ENCODE data around the gene KLK13. TPM values are rescaled to one million over a fixed set of nuclear protein-coding genes. Genes with fewer than 3 reads are reported as not detected.

Gene KLK13
- total and polyA plus RNA-seq, 2 of the 8 experiments (the other 6 are each of a cell fraction or from before 2014, with no cell fraction given): 4.2 to 4.5 TPM

- Histone ChIP-seq H3K14ac (ENCODE audit: insufficient read length) (no peak overlapping the region), H4K91ac (replicated peaks; ENCODE audit: insufficient read length, low read length) (no peak overlapping the region), H3K4me3 (ENCODE audit: extremely low read depth in 1 of 4, insufficient read depth in 2 of 4, low read depth in 3 of 4, low read length in 4 of 4) (peak overlapping the region; percentile 55 to 64 (median 62)), H3K79me2 (ENCODE audit: control insufficient read depth in 1 of 2, insufficient read depth in 2 of 2, low read length in 2 of 2) (no peaks in the 10 kb centered on the region), H2AK5ac (ENCODE audit: low read depth, low read length) (no peak overlapping the region), H3K4me1 (replicated peaks in 1 of 4; ENCODE audit: control insufficient read depth in 3 of 4, insufficient read depth in 4 of 4, low read length in 3 of 4) (peaks cover 0 to 9% (median 1%) of the 10 kb centered on the region in 4 experiments; a peak in 4 of 7 replicates), H3K9ac (replicated peaks in 1 of 4; ENCODE audit: extremely low read depth in 1 of 4, low read depth in 3 of 4, low read length in 3 of 4) (no peak overlapping the region), H2AFZ (ENCODE audit: low read length) (peak overlapping the region; percentile 95; the same call in 1 of the 2 replicates), H2BK20ac (ENCODE audit: low read length) (no peak overlapping the region), H4K5ac (ENCODE audit: insufficient read length, low read depth, low read length) (no peak overlapping the region), H2BK15ac (ENCODE audit: low read length) (no peak overlapping the region), H2BK12ac (ENCODE audit: low read depth, low read length) (peak overlapping the region; percentile 87; the same call in 1 of the 2 replicates), H3K9me3 (ENCODE audit: insufficient read depth in 2 of 2, low read depth in 1 of 2, low read length in 1 of 2) (no peaks in the 10 kb centered on the region; a peak in 1 of 4 replicates), H3K4ac (replicated peaks; ENCODE audit: insufficient read length, low read depth, low read length) (no peak overlapping the region), H2BK5ac (ENCODE audit: low read depth, low read length) (peak overlapping the region; percentile 81; the same call in 1 of the 2 replicates), H2BK120ac (replicated peaks; ENCODE audit: low read depth, low read length) (peak overlapping the region; percentile 35), H4K8ac (ENCODE audit: extremely low read depth, insufficient read depth, low read length) (peak overlapping the region; percentile 46; the same call in 1 of the 2 replicates), H3K23ac (ENCODE audit: insufficient read length) (no peak overlapping the region), H3K4me2 (ENCODE audit: insufficient read depth in 1 of 2, low read depth in 2 of 2, low read length in 2 of 2) (peak overlapping the region; percentile 85 to 87), H3K56ac (replicated peaks; ENCODE audit: insufficient read length, low read depth, low read length) (no peak overlapping the region), H3K27ac (ENCODE audit: low read depth, low read length) (no peak overlapping the region), H4K20me1 (replicated peaks in 1 of 2; ENCODE audit: control insufficient read depth in 1 of 2, insufficient read depth in 2 of 2, low read length in 2 of 2) (no peaks in the 10 kb centered on the region), H3K36me3 (ENCODE audit: control insufficient read depth in 2 of 4, insufficient read depth in 4 of 4, low read length in 3 of 4) (no peaks in the 10 kb centered on the region), H3K79me1 (ENCODE audit: low read depth, low read length) (no peaks in the 10 kb centered on the region), H3K18ac (ENCODE audit: extremely low read depth, low read length) (peak overlapping the region; percentile 90), H3K27me3 (replicated peaks in 1 of 4; ENCODE audit: control insufficient read depth in 3 of 4, extremely low read depth in 1 of 4, insufficient read depth in 3 of 4, low read length in 3 of 4) (no peaks in the 10 kb centered on the region; a peak in 2 of 7 replicates), H3K23me2 (ENCODE audit: low read depth, low read length) (peaks cover 11% of the 10 kb centered on the region; the same call in 1 of the 2 replicates)
- ChIA-PET POLR2A (ENCODE audit: partially characterized antibody) (interaction anchor here (0.8 to 1.8 kb wide), 5 partner anchors 17 to 48 kb away, joined by 3 to 7 read pairs (median 4); no protein-coding TSS in a partner anchor), CTCF (ENCODE audit: partially characterized antibody) (interaction anchor here (0.5 to 2.3 kb wide), 11 partner anchors 12 to 595 kb away, joined by 3 to 13 read pairs (median 3); no protein-coding TSS in a partner anchor)
- TF ChIP-seq, protein P1, sequence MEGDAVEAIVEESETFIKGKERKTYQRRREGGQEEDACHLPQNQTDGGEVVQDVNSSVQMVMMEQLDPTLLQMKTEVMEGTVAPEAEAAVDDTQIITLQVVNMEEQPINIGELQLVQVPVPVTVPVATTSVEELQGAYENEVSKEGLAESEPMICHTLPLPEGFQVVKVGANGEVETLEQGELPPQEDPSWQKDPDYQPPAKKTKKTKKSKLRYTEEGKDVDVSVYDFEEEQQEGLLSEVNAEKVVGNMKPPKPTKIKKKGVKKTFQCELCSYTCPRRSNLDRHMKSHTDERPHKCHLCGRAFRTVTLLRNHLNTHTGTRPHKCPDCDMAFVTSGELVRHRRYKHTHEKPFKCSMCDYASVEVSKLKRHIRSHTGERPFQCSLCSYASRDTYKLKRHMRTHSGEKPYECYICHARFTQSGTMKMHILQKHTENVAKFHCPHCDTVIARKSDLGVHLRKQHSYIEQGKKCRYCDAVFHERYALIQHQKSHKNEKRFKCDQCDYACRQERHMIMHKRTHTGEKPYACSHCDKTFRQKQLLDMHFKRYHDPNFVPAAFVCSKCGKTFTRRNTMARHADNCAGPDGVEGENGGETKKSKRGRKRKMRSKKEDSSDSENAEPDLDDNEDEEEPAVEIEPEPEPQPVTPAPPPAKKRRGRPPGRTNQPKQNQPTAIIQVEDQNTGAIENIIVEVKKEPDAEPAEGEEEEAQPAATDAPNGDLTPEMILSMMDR (IDR thresholded peaks at IDR 0.05; ENCODE audit: control extremely low read depth in 1 of 3, insufficient read depth in 1 of 3, low read depth in 1 of 3, low read length in 3 of 3): peak in 1 of 3 experiments; percentile 5; a peak in 1 of 4 replicates
- no peak for TF ChIP-seq CEBPB (IDR thresholded peaks at IDR 0.05; ENCODE audit: low read depth, low read length)
- TF ChIP-seq KDM4A (IDR thresholded peaks at IDR 0.05; ENCODE audit: low read depth, low read length, severe bottlenecking): peak; percentile 42
- no peak for TF ChIP-seq MAX (IDR thresholded peaks at IDR 0.05)
- no peak for TF ChIP-seq ZNF274 (IDR thresholded peaks at IDR 0.05; ENCODE audit: borderline replicate concordance, extremely low read depth, low read length)
- 0 out of 2 replicates have a peak, but pooled peaks have one; percentile 44 for TF ChIP-seq RBBP5 (IDR thresholded peaks at IDR 0.05; ENCODE audit: borderline replicate concordance, low read depth, low read length)
- 22% methylated on average over 10 of the region's 25 CpGs; no CpG with 5 or more reads in 1 of the 2 experiments for WGBS, 2 experiments (ENCODE audit: extremely low coverage in 1 of 2, insufficient coverage in 1 of 2, insufficient read length in 1 of 2, insufficient replicate concordance in 2 of 2, low coverage in 1 of 2, low lambda C conversion rate in 2 of 2, missing lambda C conversion rate in 1 of 2)
- DNase-seq (ENCODE audit: low read depth in 1 of 2, low spot score in 2 of 2) (peak in 1 of 2 experiments; percentile 68), FAIRE-seq (no peak)
Observed at GRCh38 chr19:51065221-51065960, 499 bp upstream of the KLK13 start.
